IMR-90 (cell line): ENCODE results near the gene YKT6. TPM values are rescaled to one million over a fixed set of nuclear protein-coding genes. Genes with fewer than 3 reads are reported as not detected.

Source experiments
- ATAC-seq: fragments of 200-7000 bp; cut with Tn5 transposase; 2 replicates; pipeline ENCODE4 v1.9.1; 2020; ENCODE audit warnings: low read depth, mild to moderate bottlenecking, moderate library complexity
- BruUV-seq: library from RNA; stranded (reverse); fragments of 400-500 nt; replicated peaks from 2 replicates; lab custom pipeline; 2021; lab: Mats Ljungman, UMichigan
- CTCF ChIA-PET: fragments of 300-600 bp; formaldehyde crosslinking; extraction: SDS; loops from one replicate; lab custom pipeline; 2021; ENCODE audit warnings: antibody characterized with exemption; lab: Yijun Ruan, JAX
- POLR2A ChIA-PET: fragments of 300-600 bp; sonication (Branson Sonifier 250); formaldehyde crosslinking; loops from one replicate; lab custom pipeline; 2022; ENCODE audit warnings: antibody characterized with exemption; ENCODE audit not compliant: unreplicated experiment; lab: Charles Lee
- DNase-seq: peaks from one replicate; pipeline ENCODE4 v3.0.0; 2013
- H2AFZ ChIP-seq: replicated peaks from 2 replicates; pipeline ENCODE3; 2013; ENCODE audit warnings: low read length, mild to moderate bottlenecking; ENCODE audit not compliant: poor library complexity
- H2AK5ac ChIP-seq: 2 replicates; pipeline ENCODE4 v1.6.1; 2013; ENCODE audit warnings: low read depth, low read length, inconsistent platforms
- H2AK9ac ChIP-seq: replicated peaks from 2 replicates; pipeline ENCODE3; 2013; ENCODE audit warnings: mild to moderate bottlenecking, low read depth, low read length, moderate library complexity; ENCODE audit not compliant: poor library complexity
- H2BK120ac ChIP-seq: 2 replicates; pipeline ENCODE4 v1.6.1; 2013; ENCODE audit warnings: low read depth, low read length, inconsistent platforms
- H2BK15ac ChIP-seq: 3 replicates; pipeline ENCODE4 v1.6.1; 2013; ENCODE audit warnings: low read depth, low read length, inconsistent platforms
- H2BK20ac ChIP-seq: 2 replicates; pipeline ENCODE4 v1.6.1; 2013; ENCODE audit warnings: low read depth, mild to moderate bottlenecking, inconsistent platforms, low read length, moderate library complexity
- H2BK5ac ChIP-seq: 2 replicates; pipeline ENCODE4 v1.6.1; 2013; ENCODE audit warnings: mild to moderate bottlenecking, low read depth, low read length, inconsistent platforms; ENCODE audit not compliant: poor library complexity, severe bottlenecking
- H3K14ac ChIP-seq: replicated peaks from 2 replicates; pipeline ENCODE4 v1.6.1; 2013; ENCODE audit warnings: low read depth, low read length, inconsistent platforms
- H3K18ac ChIP-seq: 2 replicates; pipeline ENCODE4 v1.6.1; 2013; ENCODE audit warnings: low read depth, low read length, control low read depth
- H3K23ac ChIP-seq: 2 replicates; pipeline ENCODE4 v1.6.1; 2013; ENCODE audit warnings: low read depth, low read length, inconsistent platforms
- H3K27ac ChIP-seq: 2 replicates; pipeline ENCODE4 v1.5.1; 2013; ENCODE audit warnings: mild to moderate bottlenecking, control low read depth, low read length; ENCODE audit not compliant: insufficient read depth
- H3K27me3 ChIP-seq: 2 replicates; pipeline ENCODE4 v1.6.1; 2013; ENCODE audit warnings: low read length; ENCODE audit not compliant: control insufficient read depth, insufficient read depth
- H3K36me3 ChIP-seq: 2 replicates; pipeline ENCODE4 v1.6.1; 2013; ENCODE audit warnings: low read length, mixed read lengths; ENCODE audit not compliant: control insufficient read depth, insufficient read depth
- H3K4ac ChIP-seq: 2 replicates; pipeline ENCODE4 v1.6.1; 2013; ENCODE audit warnings: low read depth, low read length, inconsistent platforms
- H3K4me1 ChIP-seq: 2 replicates; pipeline ENCODE4 v1.6.1; 2013; ENCODE audit warnings: low read length, mixed read lengths; ENCODE audit not compliant: control insufficient read depth, insufficient read depth
- H3K4me2 ChIP-seq: 2 replicates; pipeline ENCODE4 v1.6.1; 2013; ENCODE audit warnings: low read depth, mild to moderate bottlenecking, control low read depth, low read length, moderate library complexity
- H3K4me3 ChIP-seq: 2 replicates; pipeline ENCODE4 v1.5.1; 2013; ENCODE audit warnings: low read depth, mild to moderate bottlenecking, control low read depth, low read length, moderate library complexity; ENCODE audit not compliant: insufficient read depth
- H3K56ac ChIP-seq: 2 replicates; pipeline ENCODE4 v1.6.1; 2013; ENCODE audit warnings: low read length, inconsistent platforms; ENCODE audit not compliant: insufficient read depth; ENCODE audit errors: extremely low read depth
- H3K79me1 ChIP-seq, 2 experiments: 2 replicates each; pipeline ENCODE4 v1.6.1; 2013; ENCODE audit warnings: low read length in 2 of 2, inconsistent platforms in 1 of 2, low read depth in 1 of 2
- H3K9ac ChIP-seq: 2 replicates; pipeline ENCODE4 v1.6.1; 2013; ENCODE audit warnings: low read depth, low read length, control low read depth
- H3K9me1 ChIP-seq: 2 replicates; pipeline ENCODE4 v1.6.1; 2013; ENCODE audit warnings: low read length, inconsistent platforms; ENCODE audit not compliant: insufficient read depth
- H3K9me3 ChIP-seq: 2 replicates; pipeline ENCODE4 v1.6.1; 2013; ENCODE audit warnings: low read length; ENCODE audit not compliant: control insufficient read depth, insufficient read depth
- H4K20me1 ChIP-seq: 2 replicates; pipeline ENCODE4 v1.6.1; 2013; ENCODE audit warnings: low read length, inconsistent platforms; ENCODE audit not compliant: insufficient read depth
- H4K5ac ChIP-seq: 2 replicates; pipeline ENCODE4 v1.6.1; 2013; ENCODE audit warnings: mild to moderate bottlenecking, low read depth, low read length, control low read depth
- H4K8ac ChIP-seq, 2 experiments: 2 replicates each; pipeline ENCODE4 v1.6.1; 2013; ENCODE audit warnings: low read depth in 2 of 2, low read length in 2 of 2, control low read depth in 1 of 2, inconsistent platforms in 1 of 2
- H4K91ac ChIP-seq: 2 replicates; pipeline ENCODE4 v1.6.1; 2013; ENCODE audit warnings: low read depth, low read length, inconsistent platforms; ENCODE audit not compliant: insufficient read depth
- BHLHE40 ChIP-seq: fragments of 150-350 bp; IDR thresholded peaks from 2 replicates; pipeline ENCODE4 v1.6.1; 2016; ENCODE audit warnings: mild to moderate bottlenecking, low read depth, low read length
- CEBPB ChIP-seq: IDR thresholded peaks from 2 replicates; pipeline ENCODE4 v1.6.1; 2012; ENCODE audit warnings: low read depth, low read length, improper control_type of control experiment
- CHD1 ChIP-seq: IDR thresholded peaks from 2 replicates; pipeline ENCODE4 v1.6.1; 2012; ENCODE audit warnings: low read depth, low read length, improper control_type of control experiment
- FOS ChIP-seq: fragments of 150-350 bp; IDR thresholded peaks from 2 replicates; pipeline ENCODE4 v1.6.1; 2016; ENCODE audit warnings: low read depth, low read length
- MAFK ChIP-seq: IDR thresholded peaks from 2 replicates; pipeline ENCODE4 v1.6.1; 2012; ENCODE audit warnings: low read depth, low read length, improper control_type of control experiment
- MAZ ChIP-seq: IDR thresholded peaks from 2 replicates; pipeline ENCODE4 v1.6.1; 2012; ENCODE audit warnings: low read depth, mild to moderate bottlenecking, low read length, improper control_type of control experiment, moderate library complexity, borderline replicate concordance
- MXI1 ChIP-seq: IDR thresholded peaks from 2 replicates; pipeline ENCODE4 v1.6.1; 2012; ENCODE audit warnings: low read depth, mild to moderate bottlenecking, low read length, moderate library complexity, borderline replicate concordance
- NFE2L2 ChIP-seq: fragments of 150-350 bp; IDR thresholded peaks from 2 replicates; pipeline ENCODE4 v1.6.1; 2016; ENCODE audit warnings: low read depth, mild to moderate bottlenecking, low read length
- POLR2A ChIP-seq: IDR thresholded peaks from 2 replicates; pipeline ENCODE4 v1.6.1; 2012; ENCODE audit warnings: mild to moderate bottlenecking, low read depth, low read length
- RAD21 ChIP-seq: IDR thresholded peaks from 2 replicates; pipeline ENCODE4 v1.6.1; 2012; ENCODE audit warnings: low read length, improper control_type of control experiment
- RCOR1 ChIP-seq: IDR thresholded peaks from 2 replicates; pipeline ENCODE4 v1.6.1; 2012; ENCODE audit warnings: mild to moderate bottlenecking, low read length, improper control_type of control experiment; ENCODE audit not compliant: insufficient replicate concordance
- RFX5 ChIP-seq: IDR thresholded peaks from 2 replicates; pipeline ENCODE4 v1.8.0; 2012; ENCODE audit warnings: low read depth, mild to moderate bottlenecking, low read length, moderate library complexity
- SMC3 ChIP-seq: fragments of 150-350 bp; IDR thresholded peaks from 2 replicates; pipeline ENCODE4 v1.6.1; 2016; ENCODE audit warnings: low read depth, mild to moderate bottlenecking, antibody characterized with exemption, low read length, moderate library complexity
- USF2 ChIP-seq: fragments of 150-350 bp; IDR thresholded peaks from 2 replicates; pipeline ENCODE4 v1.6.1; 2017; ENCODE audit warnings: mild to moderate bottlenecking, antibody characterized with exemption, low read length, low read depth
- WGBS, 2 experiments: methylation state at CpG; one replicate each; pipeline versions ENCODE4 v1.1.5 to v1.1.7; 2013; ENCODE audit warnings: missing lambda C conversion rate in 2 of 2; ENCODE audit not compliant: insufficient read length in 1 of 2; ENCODE audit errors: extremely low coverage in 2 of 2; 5-methylcytosine and 5-hydroxymethylcytosine counted together
- dilution Hi-C: fragments of 300-500 bp; cut with HindIII; formaldehyde crosslinking; loops from one replicate; pipeline ENCODE4 v1.14.3; 2018; ENCODE audit warnings: low sequenced_read_pairs; ENCODE audit not compliant: unreplicated experiment
- in situ Hi-C: fragments of 300-500 bp; cut with MboI; formaldehyde crosslinking; loops from 3 replicates; pipeline ENCODE4 v1.14.3; 2019; ENCODE audit warnings: low sequenced_read_pairs, inconsistent platforms, mixed read lengths
- intact Hi-C: fragments of 100-400 bp; cut with micrococcal nuclease; formaldehyde crosslinking; loops from 2 replicates; pipeline ENCODE4 v1.10.0; 2022
- polyA plus RNA-seq, 3 experiments: library from polyadenylated mRNA; depleted of rRNA; stranded (reverse); fragments of >200 nt; gene quantifications; 2 replicates each; pipeline ENCODE4 v1.2.3, GENCODE V29; 2012; ENCODE audit warnings: low replicate concordance in 1 of 3
- total RNA-seq: library from RNA; depleted of rRNA; stranded (reverse); fragments of >200 nt; gene quantifications from 2 replicates; pipeline ENCODE4 v1.2.3, GENCODE V29; 2012
- TF ChIP-seq, protein P1 (sequence below): conservative IDR thresholded peaks from 2 replicates; pipeline ENCODE4 v1.5.1; 2012; ENCODE audit warnings: mild to moderate bottlenecking, low read depth, low read length, improper control_type of control experiment
- TF ChIP-seq, protein P2 (sequence below): fragments of 150-350 bp; IDR thresholded peaks from 2 replicates; pipeline ENCODE4 v1.6.1; 2016; ENCODE audit warnings: low read depth, mild to moderate bottlenecking, low read length, moderate library complexity, borderline replicate concordance

YKT6 gene
- total and polyA plus RNA-seq, 2 of the 4 experiments (the other 2 are of a cell fraction), result 115 to 120 TPM

DNA sequence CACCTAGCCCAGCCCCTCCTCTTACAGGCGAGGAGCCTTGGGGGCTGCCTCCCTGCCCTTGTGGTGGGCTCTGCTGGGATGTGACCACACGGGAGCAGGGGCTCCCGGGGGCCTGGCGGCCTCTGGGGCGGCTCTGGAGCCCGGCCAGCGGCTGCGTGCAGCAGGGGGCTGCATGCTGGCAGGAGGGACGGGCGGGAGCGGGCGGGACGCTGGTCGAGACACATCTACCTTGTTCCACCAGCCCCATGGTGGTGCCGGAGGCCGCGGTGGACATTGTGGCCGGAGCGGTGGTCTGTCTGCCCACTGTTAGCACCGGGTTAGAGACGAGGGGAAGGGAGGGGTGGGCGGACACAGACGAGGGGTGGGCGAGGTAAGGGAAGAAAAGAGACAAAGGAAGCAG, 38.6 kb downstream of the YKT6 start:
- Histone ChIP-seq H4K5ac (no peak overlapping the region), H3K56ac (no peak overlapping the region), H2BK15ac (no peak overlapping the region), H3K27ac (no peak overlapping the region), H4K8ac (no peak overlapping the region), H2BK20ac (no peak overlapping the region), H2BK120ac (no peak overlapping the region), H3K4ac (no peak overlapping the region), H3K9me1 (no peaks in the 10 kb centered on the region), H3K27me3 (peaks cover 14% of the 10 kb centered on the region), H4K91ac (no peak overlapping the region), H2AK5ac (no peak overlapping the region), H2AFZ (no peak overlapping the region), H3K14ac (no peak overlapping the region), H2BK5ac (no peak overlapping the region), H3K79me1 (no peaks in the 10 kb centered on the region), H3K36me3 (no peaks in the 10 kb centered on the region), H3K4me2 (no peak overlapping the region), H2AK9ac (no peak overlapping the region), H3K23ac (no peak overlapping the region), H3K9ac (no peak overlapping the region), H3K18ac (no peak overlapping the region), H3K4me1 (no peaks in the 10 kb centered on the region), H3K9me3 (no peaks in the 10 kb centered on the region), H3K4me3 (no peak overlapping the region), H4K20me1 (no peaks in the 10 kb centered on the region)
- ChIA-PET POLR2A (no interaction called here), CTCF (no interaction called here)
- intact Hi-C loops, result no loop called here
- no TSS peak for BruUV-seq
- in situ Hi-C loops, result no loop called here
- TF ChIP-seq MXI1 (no peak), USF2 (no peak), RCOR1 (no peak), NFE2L2 (no peak), SMC3 (no peak), MAFK (no peak), RAD21 (no peak), MAZ (no peak), RFX5 (no peak), CEBPB (no peak), POLR2A (no peak), FOS (no peak), BHLHE40 (no peak), CHD1 (no peak)
- TF ChIP-seq, protein P1, sequence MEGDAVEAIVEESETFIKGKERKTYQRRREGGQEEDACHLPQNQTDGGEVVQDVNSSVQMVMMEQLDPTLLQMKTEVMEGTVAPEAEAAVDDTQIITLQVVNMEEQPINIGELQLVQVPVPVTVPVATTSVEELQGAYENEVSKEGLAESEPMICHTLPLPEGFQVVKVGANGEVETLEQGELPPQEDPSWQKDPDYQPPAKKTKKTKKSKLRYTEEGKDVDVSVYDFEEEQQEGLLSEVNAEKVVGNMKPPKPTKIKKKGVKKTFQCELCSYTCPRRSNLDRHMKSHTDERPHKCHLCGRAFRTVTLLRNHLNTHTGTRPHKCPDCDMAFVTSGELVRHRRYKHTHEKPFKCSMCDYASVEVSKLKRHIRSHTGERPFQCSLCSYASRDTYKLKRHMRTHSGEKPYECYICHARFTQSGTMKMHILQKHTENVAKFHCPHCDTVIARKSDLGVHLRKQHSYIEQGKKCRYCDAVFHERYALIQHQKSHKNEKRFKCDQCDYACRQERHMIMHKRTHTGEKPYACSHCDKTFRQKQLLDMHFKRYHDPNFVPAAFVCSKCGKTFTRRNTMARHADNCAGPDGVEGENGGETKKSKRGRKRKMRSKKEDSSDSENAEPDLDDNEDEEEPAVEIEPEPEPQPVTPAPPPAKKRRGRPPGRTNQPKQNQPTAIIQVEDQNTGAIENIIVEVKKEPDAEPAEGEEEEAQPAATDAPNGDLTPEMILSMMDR, result no peak
- TF ChIP-seq, protein P2, sequence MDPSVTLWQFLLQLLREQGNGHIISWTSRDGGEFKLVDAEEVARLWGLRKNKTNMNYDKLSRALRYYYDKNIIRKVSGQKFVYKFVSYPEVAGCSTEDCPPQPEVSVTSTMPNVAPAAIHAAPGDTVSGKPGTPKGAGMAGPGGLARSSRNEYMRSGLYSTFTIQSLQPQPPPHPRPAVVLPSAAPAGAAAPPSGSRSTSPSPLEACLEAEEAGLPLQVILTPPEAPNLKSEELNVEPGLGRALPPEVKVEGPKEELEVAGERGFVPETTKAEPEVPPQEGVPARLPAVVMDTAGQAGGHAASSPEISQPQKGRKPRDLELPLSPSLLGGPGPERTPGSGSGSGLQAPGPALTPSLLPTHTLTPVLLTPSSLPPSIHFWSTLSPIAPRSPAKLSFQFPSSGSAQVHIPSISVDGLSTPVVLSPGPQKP, result no peak
- no peak for DNase-seq
- dilution Hi-C loops, result no loop called here
- WGBS, 2 experiments, result 84% methylated on average over 5 of the region's 24 CpGs; no CpG with 5 or more reads in 1 of the 2 experiments
- no peak for ATAC-seq
